ENCODE results near the gene ARHGAP36. TPM values are rescaled to one million over a fixed set of nuclear protein-coding genes. Genes with fewer than 3 reads are reported as not detected.
A peak's percentile ranks its signal among the peaks of the same experiment; 100 is the strongest.

ARHGAP36 gene
- total and polyA plus RNA-seq, 2 experiments from 2014 or later, result not detected

GRCh38 chrX:131053076-131053475 is 5.1 kb upstream of the ARHGAP36 start:
- peaks cover 14% of the 10 kb centered on the region for H3K27me3 ChIP-seq
- no peaks in the 10 kb centered on the region for H3K36me3 ChIP-seq (replicated peaks; ENCODE audit: insufficient read depth, low read depth)
- H3K9me2 ChIP-seq (replicated peaks; ENCODE audit: insufficient read depth), result no peaks in the 10 kb centered on the region
- WGBS (ENCODE audit: low lambda C conversion rate, missing lambda C conversion rate), result 84% methylated on average over 5 of the region's 5 CpGs
- H2AFZ ChIP-seq, result no peak overlapping the region
- no peaks in the 10 kb centered on the region for H3K9me3 ChIP-seq (ENCODE audit: low read depth)
- no peak overlapping the region for H3K27ac ChIP-seq
- DNase-seq (ENCODE audit: low spot score), result no peak
- no peaks in the 10 kb centered on the region for H3K4me1 ChIP-seq (ENCODE audit: insufficient read depth)
- H3K4me3 ChIP-seq, result no peak overlapping the region
- H4K20me1 ChIP-seq (ENCODE audit: insufficient read depth, poor library complexity, severe bottlenecking), result no peaks in the 10 kb centered on the region
- no peak for TF ChIP-seq EZH2phosphoT487 (IDR thresholded peaks at IDR 0.05; ENCODE audit: low read depth, severe bottlenecking, unreplicated experiment)
- no peak for TF ChIP-seq CTCF (IDR thresholded peaks at IDR 0.05; ENCODE audit: poor library complexity)
- no peak for TF ChIP-seq EZH2 (IDR thresholded peaks at IDR 0.05; ENCODE audit: borderline replicate concordance)
- no peaks in the 10 kb centered on the region for H3K79me2 ChIP-seq
- H3K4me2 ChIP-seq, result no peak overlapping the region

GRCh38 chrX:131054906-131055305 is 3.2 kb upstream of the ARHGAP36 start:
- Histone ChIP-seq H4K20me1 (ENCODE audit: insufficient read depth, poor library complexity, severe bottlenecking) (no peaks in the 10 kb centered on the region), H3K4me3 (no peak overlapping the region), H3K4me1 (ENCODE audit: insufficient read depth) (no peaks in the 10 kb centered on the region), H3K79me2 (no peaks in the 10 kb centered on the region), H3K4me2 (no peak overlapping the region), H3K27ac (no peak overlapping the region), H3K9me3 (ENCODE audit: low read depth) (no peaks in the 10 kb centered on the region), H3K36me3 (replicated peaks; ENCODE audit: insufficient read depth, low read depth) (no peaks in the 10 kb centered on the region), H3K9me2 (replicated peaks; ENCODE audit: insufficient read depth) (no peaks in the 10 kb centered on the region), H2AFZ (no peak overlapping the region), H3K27me3 (peaks cover 24% of the 10 kb centered on the region)
- no peak for TF ChIP-seq EZH2 (IDR thresholded peaks at IDR 0.05; ENCODE audit: borderline replicate concordance)
- no peak for TF ChIP-seq EZH2phosphoT487 (IDR thresholded peaks at IDR 0.05; ENCODE audit: low read depth, severe bottlenecking, unreplicated experiment)
- no peak for TF ChIP-seq CTCF (IDR thresholded peaks at IDR 0.05; ENCODE audit: poor library complexity)
- DNase-seq (ENCODE audit: low spot score), result no peak
- WGBS (ENCODE audit: low lambda C conversion rate, missing lambda C conversion rate), result 47% methylated on average over 6 of the region's 6 CpGs

GRCh38 chrX:131057706-131058105 is 440 bp upstream of the ARHGAP36 start:
- no peaks in the 10 kb centered on the region for H3K4me1 ChIP-seq (ENCODE audit: insufficient read depth)
- peak overlapping the region; percentile 77 for H3K4me2 ChIP-seq

More at GRCh38 chrX:131057706-131058105, 440 bp upstream of the ARHGAP36 start:
- Histone ChIP-seq H3K9me3 (ENCODE audit: low read depth) (no peaks in the 10 kb centered on the region), H3K36me3 (replicated peaks; ENCODE audit: insufficient read depth, low read depth) (no peaks in the 10 kb centered on the region), H3K4me3 (no peak overlapping the region), H4K20me1 (ENCODE audit: insufficient read depth, poor library complexity, severe bottlenecking) (no peaks in the 10 kb centered on the region), H2AFZ (no peak overlapping the region), H3K79me2 (no peaks in the 10 kb centered on the region), H3K27me3 (peaks cover 27% of the 10 kb centered on the region), H3K27ac (no peak overlapping the region), H3K9me2 (replicated peaks; ENCODE audit: insufficient read depth) (no peaks in the 10 kb centered on the region)
- DNase-seq (ENCODE audit: low spot score), result no peak
- WGBS (ENCODE audit: low lambda C conversion rate, missing lambda C conversion rate), result 73% methylated on average over 7 of the region's 9 CpGs
- no peak for TF ChIP-seq CTCF (IDR thresholded peaks at IDR 0.05; ENCODE audit: poor library complexity)
- no peak for TF ChIP-seq EZH2 (IDR thresholded peaks at IDR 0.05; ENCODE audit: borderline replicate concordance)
- no peak for TF ChIP-seq EZH2phosphoT487 (IDR thresholded peaks at IDR 0.05; ENCODE audit: low read depth, severe bottlenecking, unreplicated experiment)
